K562 (cell line): Measurements from ENCODE around the gene TTC16.

Source experiments
- ADNP ChIP-seq: fragments of 200-800 bp; sonication (Bioruptor generic); IDR thresholded peaks from 2 replicates; pipeline ENCODE4 v1.6.1; 2016; ENCODE audit warnings: missing genetic modification characterization, missing compliant biosample characterization
- CTCF ChIP-seq, 3 experiments: IDR thresholded peaks in 2 of 3; conservative IDR thresholded peaks in 1 of 3; 2 replicates each; pipeline ENCODE4 v1.5.1; 2011 to 2012; ENCODE audit warnings: low read length in 3 of 3, mild to moderate bottlenecking in 3 of 3, control low read depth in 2 of 3, improper control_type of control experiment in 1 of 3, inconsistent platforms in 1 of 3, low read depth in 1 of 3, mixed read lengths in 1 of 3, moderate library complexity in 1 of 3; ENCODE audit not compliant: insufficient read depth in 2 of 3
- ELK1 ChIP-seq: sonication (generic); formaldehyde crosslinking; IDR thresholded peaks from 2 replicates; pipeline ENCODE4 v1.8.1; 2022; ENCODE audit warnings: missing genetic modification reagents
- EZH2 ChIP-seq: IDR thresholded peaks from 2 replicates; pipeline ENCODE4 v1.6.1; 2012; ENCODE audit warnings: low read depth, mild to moderate bottlenecking, inconsistent platforms, low read length, borderline replicate concordance
- RHOXF2B ChIP-seq: fragments of 250-450 bp; sonication (Bioruptor Pico); conservative IDR thresholded peaks from 2 replicates; pipeline ENCODE4 v1.5.1; 2021
- SMC3 ChIP-seq: conservative IDR thresholded peaks from 2 replicates; pipeline ENCODE4 v1.6.1; 2011; ENCODE audit warnings: low read depth, low read length, improper control_type of control experiment; ENCODE audit not compliant: insufficient read depth
- ZFX ChIP-seq: sonication (generic); formaldehyde crosslinking; IDR thresholded peaks from 2 replicates; pipeline ENCODE4 v1.8.0; 2022; ENCODE audit warnings: mild to moderate bottlenecking, missing genetic modification reagents, moderate library complexity

GRCh38 chr9:127711226-127711701 is 4.6 kb upstream of the TTC16 start:
- TF ChIP-seq CTCF (IDR thresholded peaks at IDR 0.05 in 2 of 3, conservative IDR thresholded peaks at IDR 0.05 in 1 of 3; ENCODE audit: insufficient read depth in 2 of 3, low read depth in 1 of 3, low read length in 3 of 3) = no peak
- no peak for TF ChIP-seq ZFX (CRISPR knock-in tag)
- no peak for TF ChIP-seq RHOXF2B (CRISPR knock-in tag)
- TF ChIP-seq SMC3 = no peak
- TF ChIP-seq EZH2 = no peak
- TF ChIP-seq ELK1 = no peak
- no peak for TF ChIP-seq ADNP (tag)
